Measurements from ENCODE around the gene RASGEF1C. TPM values are rescaled to one million over a fixed set of nuclear protein-coding genes. Genes with fewer than 3 reads are reported as not detected.

Gene RASGEF1C
- total and polyA plus RNA-seq, 2 of the 13 experiments (the other 11 are each of a cell fraction or from before 2014, with no cell fraction given), result not detected

DNA sequence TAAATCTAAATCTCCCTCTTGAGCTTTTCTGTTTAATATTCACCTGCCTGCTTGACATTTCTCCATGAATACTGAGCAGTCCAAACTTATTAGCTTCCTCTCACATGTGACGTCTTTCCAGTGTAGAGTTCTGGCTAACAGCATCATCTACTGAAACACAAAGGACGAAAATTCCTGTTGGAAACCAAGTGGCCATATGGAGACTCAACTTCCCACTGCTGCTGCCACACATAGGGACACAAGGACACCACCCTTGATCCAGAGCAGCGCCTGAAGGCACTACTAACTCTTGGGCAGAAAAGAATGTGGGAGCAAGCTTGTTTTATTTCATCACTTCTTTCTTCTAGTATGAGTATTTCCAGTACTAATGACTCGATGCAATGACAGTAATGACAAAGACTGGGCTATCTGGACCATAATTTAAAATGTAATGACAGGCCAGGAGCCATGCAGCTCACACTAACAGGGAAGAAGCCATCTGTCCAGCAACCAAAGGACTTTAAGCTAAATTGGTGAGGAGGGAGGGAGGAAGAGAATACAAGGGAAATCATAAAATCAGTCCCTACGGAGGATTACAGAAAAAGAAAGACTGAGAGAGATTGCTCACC, 156.7 kb downstream of the RASGEF1C start:
- Histone ChIP-seq H3K9ac (ENCODE audit: insufficient read depth, low read depth, low read length) (no peak overlapping the region), H3K4me3 (replicated peaks in 1 of 3; ENCODE audit: insufficient read depth in 1 of 3, low read depth in 2 of 3, low read length in 3 of 3) (no peak overlapping the region), H3K36me3 (replicated peaks in 1 of 2; ENCODE audit: control insufficient read depth in 1 of 2, insufficient read depth in 2 of 2, low read length in 2 of 2) (no peaks in the 10 kb centered on the region), H2AFZ (ENCODE audit: low read length) (no peak overlapping the region), H3K79me2 (ENCODE audit: insufficient read depth, low read length) (peaks cover 3% of the 10 kb centered on the region), H3K27ac (ENCODE audit: extremely low read length, insufficient read depth, low read length) (no peak overlapping the region), H3K4me1 (ENCODE audit: insufficient read depth, low read length) (peaks cover 24% of the 10 kb centered on the region), H3K27me3 (ENCODE audit: control insufficient read depth in 1 of 2, insufficient read depth in 2 of 2, low read length in 2 of 2) (no peaks in the 10 kb centered on the region), H3K9me3 (ENCODE audit: low read length) (no peaks in the 10 kb centered on the region), H3K4me2 (ENCODE audit: low read depth, low read length) (no peak overlapping the region), H4K20me1 (ENCODE audit: insufficient read depth, low read length) (no peaks in the 10 kb centered on the region; the same call in 1 of the 2 replicates)
- ATAC-seq (no peak), FAIRE-seq (no peak), DNase-seq (ENCODE audit: low spot score) (no peak)
- in situ Hi-C loops (cut with HindIII; ENCODE audit: extremely low pct_ligation_motif_present, low pct_unique_long_range_greater_than_20kb) (no loop called here), intact Hi-C loops (cut with micrococcal nuclease; ENCODE audit: unreplicated experiment) (no loop called here)
- WGBS (ENCODE audit: low lambda C conversion rate), result 94% methylated on average over 5 of the region's 5 CpGs
- POLR2A ChIA-PET, result no interaction called here
- no peak for TF ChIP-seq ZNF496 (CRISPR knock-in tag; IDR thresholded peaks at IDR 0.05; ENCODE audit: insufficient replicate concordance)
- no peak for TF ChIP-seq ZNF660 (CRISPR knock-in tag; IDR thresholded peaks at IDR 0.05; ENCODE audit: borderline replicate concordance, low read depth)
- no peak for TF ChIP-seq MAZ (IDR thresholded peaks at IDR 0.05; ENCODE audit: borderline replicate concordance, low read depth, low read length)
- no peak for TF ChIP-seq MAZ (CRISPR knock-in tag; IDR thresholded peaks at IDR 0.05; ENCODE audit: low read depth)
- TF ChIP-seq MTA3 (CRISPR knock-in tag; IDR thresholded peaks at IDR 0.05), result no peak
- BruUV-seq (replicated peaks), result no TSS peak
- CTCF ChIA-PET (ENCODE audit: low intra/inter-chr PET ratio, low total read pairs), result no interaction called here

Other genes with a start within 250 kb of the RASGEF1C start
- gene RNF130, start 137.5 kb downstream of the RASGEF1C start, total RNA-seq (2016; rRNA removed; fragmentation: Illumina TruSeq; extraction: Trizol), result 21.3 and 28.2 TPM in 2 replicates
- gene RNF130, start 137.5 kb downstream of the RASGEF1C start, polyA plus RNA-seq (2011; rRNA removed), result 25.9 and 28.3 TPM in 2 replicates
- gene MAPK9, start 82.9 kb upstream of the RASGEF1C start, total RNA-seq (2016; rRNA removed; fragmentation: Illumina TruSeq; extraction: Trizol), result 30.1 and 30.7 TPM in 2 replicates
- 37.5 and 56.1 TPM in 2 replicates for gene MAPK9, start 82.9 kb upstream of the RASGEF1C start, polyA plus RNA-seq (2011; rRNA removed)
- 0.10 and 0.18 TPM in 2 replicates for gene GFPT2, start 144.1 kb upstream of the RASGEF1C start, total RNA-seq (2016; rRNA removed; fragmentation: Illumina TruSeq; extraction: Trizol)
- gene GFPT2, start 144.1 kb upstream of the RASGEF1C start, polyA plus RNA-seq (2011; rRNA removed), result 0.09 and 0.18 TPM in 2 replicates